GM04504 (cell line): ENCODE results near the gene MAP2K4.

Source experiments
- DNase-seq: peaks from one replicate; pipeline ENCODE4 v3.0.0-alpha.2; 2012; ENCODE audit warnings: low read depth

MAP2K4 gene

GRCh38 chr17:12040478-12040877 is 19.8 kb downstream of the MAP2K4 start:
- no peak for DNase-seq

- DNase-seq = peak; percentile 46
Observed at GRCh38 chr17:12041312-12041711, 20.6 kb downstream of the MAP2K4 start.

GRCh38 chr17:12043702-12044101 is 23.0 kb downstream of the MAP2K4 start:
- DNase-seq = no peak

- no peak for DNase-seq
Observed at GRCh38 chr17:12046786-12047185, 26.1 kb downstream of the MAP2K4 start.

- no peak for DNase-seq
Observed at GRCh38 chr17:12047681-12048376, 27.2 kb downstream of the MAP2K4 start.

- no peak for DNase-seq
Observed at GRCh38 chr17:12048843-12049473, 28.3 kb downstream of the MAP2K4 start.

- no peak for DNase-seq
Observed at GRCh38 chr17:12050646-12051225, 30.1 kb downstream of the MAP2K4 start.

- no peak for DNase-seq
Observed at GRCh38 chr17:12053552-12053951, 32.9 kb downstream of the MAP2K4 start.

GRCh38 chr17:12055889-12056288 is 35.2 kb downstream of the MAP2K4 start:
- DNase-seq = no peak

GRCh38 chr17:12057520-12057919 is 36.8 kb downstream of the MAP2K4 start:
- no peak for DNase-seq

GRCh38 chr17:12058535-12058934 is 37.9 kb downstream of the MAP2K4 start:
- DNase-seq = no peak

- DNase-seq = no peak
Observed at GRCh38 chr17:12062249-12062648, 41.6 kb downstream of the MAP2K4 start.

- DNase-seq = no peak
Observed at GRCh38 chr17:12064395-12064794, 43.7 kb downstream of the MAP2K4 start.

GRCh38 chr17:12067485-12067884 is 46.8 kb downstream of the MAP2K4 start:
- DNase-seq = no peak

- no peak for DNase-seq
Observed at GRCh38 chr17:12068946-12069345, 48.3 kb downstream of the MAP2K4 start.

GRCh38 chr17:12070561-12070960 is 49.9 kb downstream of the MAP2K4 start:
- DNase-seq = peak; percentile 25

- DNase-seq = no peak
Observed at GRCh38 chr17:12074346-12074745, 53.7 kb downstream of the MAP2K4 start.

- DNase-seq = no peak
Observed at GRCh38 chr17:12077773-12078172, 57.1 kb downstream of the MAP2K4 start.

GRCh38 chr17:12078791-12079190 is 58.1 kb downstream of the MAP2K4 start:
- DNase-seq = peak; percentile 27

- DNase-seq = no peak
Observed at GRCh38 chr17:12081720-12082119, 61.0 kb downstream of the MAP2K4 start.

GRCh38 chr17:12085076-12085949 is 64.6 kb downstream of the MAP2K4 start:
- DNase-seq = no peak

- no peak for DNase-seq
Observed at GRCh38 chr17:12088035-12088434, 67.4 kb downstream of the MAP2K4 start.
